A204.1 (cell line): ENCODE results near the gene SRF.

Experiments
- FAIRE-seq: peaks from 2 replicates; lab custom pipeline; 2012; peaks lifted over from hg19 to GRCh38; lab: Jason Lieb, UNC

SRF gene

GRCh38 chr6:43147691-43148477 lies 23.2 kb upstream of the SRF start:
- FAIRE-seq = no peak

DNA sequence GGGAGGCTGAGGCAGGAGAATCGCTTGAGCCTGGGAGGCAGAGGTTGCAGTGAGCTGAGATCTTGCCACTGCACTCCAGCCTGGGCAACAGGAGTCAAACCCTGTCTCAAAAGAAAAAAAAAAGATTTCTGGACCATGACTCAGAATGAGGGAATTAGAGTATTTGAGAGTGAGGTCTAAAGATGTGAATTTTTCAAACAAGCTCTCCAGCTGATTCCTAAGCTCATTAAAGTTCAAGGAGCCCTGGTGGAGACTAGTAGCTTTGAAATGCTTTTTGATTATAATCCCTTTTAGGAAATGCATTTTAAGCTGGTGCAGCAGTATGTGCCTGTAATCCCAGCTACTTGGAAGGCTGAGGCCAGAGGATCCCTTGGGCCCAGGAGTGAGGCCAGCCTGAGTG lies 21.8 kb upstream of the SRF start:
- no peak for FAIRE-seq

GRCh38 chr6:43150051-43150751 lies 20.9 kb upstream of the SRF start:
- FAIRE-seq = no peak

GRCh38 chr6:43159599-43159998 lies 11.5 kb upstream of the SRF start:
- FAIRE-seq = no peak

GRCh38 chr6:43163899-43164298 lies 7.2 kb upstream of the SRF start:
- FAIRE-seq = no peak

- no peak for FAIRE-seq
Observed at GRCh38 chr6:43170417-43170930, 595 bp upstream of the SRF start.

DNA sequence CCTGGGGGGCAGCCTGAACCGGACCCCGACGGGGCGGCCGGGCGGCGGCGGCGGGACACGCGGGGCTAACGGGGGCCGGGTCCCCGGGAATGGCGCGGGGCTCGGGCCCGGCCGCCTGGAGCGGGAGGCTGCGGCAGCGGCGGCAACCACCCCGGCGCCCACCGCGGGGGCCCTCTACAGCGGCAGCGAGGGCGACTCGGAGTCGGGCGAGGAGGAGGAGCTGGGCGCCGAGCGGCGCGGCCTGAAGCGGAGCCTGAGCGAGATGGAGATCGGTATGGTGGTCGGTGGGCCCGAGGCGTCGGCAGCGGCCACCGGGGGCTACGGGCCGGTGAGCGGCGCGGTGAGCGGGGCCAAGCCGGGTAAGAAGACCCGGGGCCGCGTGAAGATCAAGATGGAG lies 636 bp downstream of the SRF start:
- no peak for FAIRE-seq

DNA sequence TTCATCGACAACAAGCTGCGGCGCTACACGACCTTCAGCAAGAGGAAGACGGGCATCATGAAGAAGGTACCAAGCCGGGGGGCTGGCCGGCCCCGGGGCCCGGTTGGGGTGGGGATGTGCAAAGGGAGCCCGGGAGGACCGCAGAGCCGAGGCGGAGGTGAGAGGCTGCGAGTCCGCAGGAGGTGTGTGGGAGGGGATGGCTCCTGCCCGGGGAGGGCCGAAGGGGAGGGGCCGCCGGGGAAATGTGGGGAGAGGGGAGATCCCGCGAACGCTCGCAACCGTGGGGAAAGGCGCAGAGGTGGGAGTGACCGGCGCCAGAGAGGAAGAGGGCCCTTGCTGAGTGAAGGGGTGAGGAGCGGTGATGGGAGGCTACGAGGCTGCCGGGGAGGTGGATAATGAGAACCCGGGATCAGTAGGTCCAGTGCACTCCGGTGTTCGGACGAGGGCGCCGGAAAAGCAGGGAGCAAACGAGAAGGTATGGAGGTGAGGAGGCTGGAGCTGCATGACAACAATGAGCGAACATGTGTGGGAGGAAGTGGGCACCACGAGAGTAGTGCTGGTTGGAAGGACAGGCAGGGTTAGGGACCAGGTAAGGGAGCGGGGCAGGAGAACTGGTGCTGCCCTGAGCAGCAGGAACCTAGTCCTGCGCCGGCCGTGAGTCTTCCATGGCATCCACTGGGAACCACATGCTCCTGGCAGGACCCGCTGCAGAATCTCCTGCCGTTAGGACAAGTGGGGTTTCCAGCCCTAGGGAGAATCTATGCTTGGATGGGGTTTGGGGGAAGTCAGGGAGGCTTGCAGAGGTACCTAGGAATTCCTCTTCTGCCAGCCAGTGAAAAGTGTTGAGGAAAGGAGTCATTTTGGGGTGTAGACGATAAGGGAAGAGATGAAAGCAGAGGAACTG lies 1.3 kb downstream of the SRF start:
- FAIRE-seq = no peak

DNA sequence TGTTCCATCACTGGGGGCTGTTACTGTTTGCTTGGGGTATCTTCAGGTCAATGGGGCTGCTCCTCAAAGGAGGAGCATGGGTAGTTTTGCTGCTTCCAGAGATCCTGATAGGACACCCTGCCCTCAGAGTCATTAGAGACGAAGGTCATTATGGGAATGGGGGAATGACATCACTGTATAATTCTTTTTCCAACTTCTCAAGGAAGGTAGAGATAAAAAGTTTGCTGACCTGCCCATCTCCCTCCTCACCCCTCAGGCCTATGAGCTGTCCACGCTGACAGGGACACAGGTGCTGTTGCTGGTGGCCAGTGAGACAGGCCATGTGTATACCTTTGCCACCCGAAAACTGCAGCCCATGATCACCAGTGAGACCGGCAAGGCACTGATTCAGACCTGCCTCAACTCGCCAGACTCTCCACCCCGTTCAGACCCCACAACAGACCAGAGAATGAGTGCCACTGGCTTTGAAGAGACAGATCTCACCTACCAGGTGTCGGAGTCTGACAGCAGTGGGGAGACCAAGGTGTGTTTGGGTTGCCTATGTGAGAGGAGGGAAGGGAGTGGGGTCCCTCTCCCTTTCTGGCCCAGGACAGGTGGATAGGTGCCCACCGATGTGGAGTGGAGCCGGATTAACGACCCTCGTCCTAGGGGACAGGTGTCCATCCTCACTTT lies 2.7 kb downstream of the SRF start:
- no peak for FAIRE-seq

GRCh38 chr6:43174263-43175112 lies 3.4 kb downstream of the SRF start:
- FAIRE-seq = no peak

GRCh38 chr6:43175676-43176422 lies 4.8 kb downstream of the SRF start:
- no peak for FAIRE-seq

DNA sequence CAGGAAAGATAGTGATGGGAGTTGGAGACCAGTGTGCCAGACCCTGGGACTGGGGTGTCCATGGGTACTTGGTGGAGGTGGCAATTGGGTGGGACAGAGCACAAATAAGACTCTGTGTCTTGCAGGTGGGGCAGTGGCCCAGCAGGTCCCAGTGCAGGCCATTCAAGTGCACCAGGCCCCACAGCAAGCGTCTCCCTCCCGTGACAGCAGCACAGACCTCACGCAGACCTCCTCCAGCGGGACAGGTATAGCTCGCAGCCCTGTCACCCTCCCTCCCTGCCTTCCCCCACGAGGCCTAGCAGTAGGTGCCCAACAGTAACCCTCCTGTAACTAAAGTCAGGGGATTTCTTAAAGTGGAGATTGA lies 5.3 kb downstream of the SRF start:
- no peak for FAIRE-seq

DNA sequence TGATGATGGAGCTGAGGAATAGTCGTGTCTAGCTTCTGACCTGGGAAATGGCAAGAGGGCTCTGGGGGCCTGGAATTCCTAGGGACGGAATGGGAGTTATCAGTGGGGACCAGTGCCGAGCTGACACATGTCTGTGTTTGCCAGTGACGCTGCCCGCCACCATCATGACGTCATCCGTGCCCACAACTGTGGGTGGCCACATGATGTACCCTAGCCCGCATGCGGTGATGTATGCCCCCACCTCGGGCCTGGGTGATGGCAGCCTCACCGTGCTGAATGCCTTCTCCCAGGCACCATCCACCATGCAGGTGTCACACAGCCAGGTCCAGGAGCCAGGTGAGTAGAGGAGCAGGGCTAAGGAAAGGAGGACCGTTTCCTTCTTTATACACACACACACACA lies 7.1 kb downstream of the SRF start:
- FAIRE-seq = no peak

GRCh38 chr6:43178951-43179830 lies 8.1 kb downstream of the SRF start:
- FAIRE-seq = no peak

DNA sequence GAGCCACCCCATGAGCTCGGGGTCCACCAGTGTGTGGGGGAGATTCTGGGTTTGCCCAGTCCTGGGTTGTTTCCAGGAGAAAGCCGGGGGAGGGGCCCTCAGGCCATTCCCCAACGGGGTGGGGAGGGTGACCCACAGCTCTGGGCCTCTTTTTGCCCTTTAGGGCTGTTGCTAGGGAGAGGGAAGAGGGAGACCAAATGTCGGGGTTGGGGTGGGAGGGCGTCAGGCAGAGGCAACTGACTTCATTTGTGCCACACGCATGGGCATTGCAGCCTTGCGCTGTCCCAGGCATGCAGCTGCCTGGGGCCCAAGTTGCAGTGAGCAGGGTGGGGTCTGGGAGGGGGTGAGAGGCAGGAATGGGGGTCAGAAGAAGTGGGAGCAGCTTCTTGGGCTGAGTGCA lies 9.0 kb downstream of the SRF start:
- FAIRE-seq = no peak

DNA sequence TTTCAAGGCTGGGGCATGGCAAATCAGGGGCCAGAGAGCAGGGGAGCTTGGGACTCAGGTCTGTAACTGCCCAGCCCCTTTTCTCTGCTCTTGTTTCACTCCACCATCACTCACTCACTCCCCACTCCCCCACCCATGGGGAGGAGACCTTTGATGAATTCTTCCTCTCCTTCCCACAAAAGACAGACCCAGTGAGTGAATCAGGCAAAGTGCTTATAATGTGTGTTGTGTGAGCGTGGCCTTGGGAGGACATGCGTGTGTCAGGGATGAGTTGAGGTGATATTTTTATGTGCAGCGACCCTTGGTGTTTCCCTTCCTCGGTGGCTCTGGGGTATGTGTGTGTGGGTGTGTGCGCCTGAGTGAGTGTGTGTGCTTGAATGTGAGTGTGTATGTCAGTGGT lies 9.9 kb downstream of the SRF start:
- FAIRE-seq = no peak

- FAIRE-seq = no peak
Observed at GRCh38 chr6:43181621-43181941, 10.5 kb downstream of the SRF start.

GRCh38 chr6:43181942-43182860 lies 11.1 kb downstream of the SRF start, which contains the start of gene CUL9:
Gene CUL9 (plus strand): TSS chr6:43182196. CDS start chr6:43184311, 2,115 bp downstream.
- FAIRE-seq = no peak
